HG03460 (cell line): ENCODE measurements around the gene DGKZ.
"Not testable (repeated sequence)": the region's sequence is repeated elsewhere in the genome, so short reads cannot be mapped to it uniquely, and the experiment has no call there.

Experiments
- ATAC-seq: cut with Tn5 transposase; IDR thresholded peaks from one replicate; pipeline ENCODE4 v1.9.1; 2021; ENCODE audit not compliant: unreplicated experiment

Gene DGKZ, protein sequence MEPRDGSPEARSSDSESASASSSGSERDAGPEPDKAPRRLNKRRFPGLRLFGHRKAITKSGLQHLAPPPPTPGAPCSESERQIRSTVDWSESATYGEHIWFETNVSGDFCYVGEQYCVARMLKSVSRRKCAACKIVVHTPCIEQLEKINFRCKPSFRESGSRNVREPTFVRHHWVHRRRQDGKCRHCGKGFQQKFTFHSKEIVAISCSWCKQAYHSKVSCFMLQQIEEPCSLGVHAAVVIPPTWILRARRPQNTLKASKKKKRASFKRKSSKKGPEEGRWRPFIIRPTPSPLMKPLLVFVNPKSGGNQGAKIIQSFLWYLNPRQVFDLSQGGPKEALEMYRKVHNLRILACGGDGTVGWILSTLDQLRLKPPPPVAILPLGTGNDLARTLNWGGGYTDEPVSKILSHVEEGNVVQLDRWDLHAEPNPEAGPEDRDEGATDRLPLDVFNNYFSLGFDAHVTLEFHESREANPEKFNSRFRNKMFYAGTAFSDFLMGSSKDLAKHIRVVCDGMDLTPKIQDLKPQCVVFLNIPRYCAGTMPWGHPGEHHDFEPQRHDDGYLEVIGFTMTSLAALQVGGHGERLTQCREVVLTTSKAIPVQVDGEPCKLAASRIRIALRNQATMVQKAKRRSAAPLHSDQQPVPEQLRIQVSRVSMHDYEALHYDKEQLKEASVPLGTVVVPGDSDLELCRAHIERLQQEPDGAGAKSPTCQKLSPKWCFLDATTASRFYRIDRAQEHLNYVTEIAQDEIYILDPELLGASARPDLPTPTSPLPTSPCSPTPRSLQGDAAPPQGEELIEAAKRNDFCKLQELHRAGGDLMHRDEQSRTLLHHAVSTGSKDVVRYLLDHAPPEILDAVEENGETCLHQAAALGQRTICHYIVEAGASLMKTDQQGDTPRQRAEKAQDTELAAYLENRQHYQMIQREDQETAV

DNA sequence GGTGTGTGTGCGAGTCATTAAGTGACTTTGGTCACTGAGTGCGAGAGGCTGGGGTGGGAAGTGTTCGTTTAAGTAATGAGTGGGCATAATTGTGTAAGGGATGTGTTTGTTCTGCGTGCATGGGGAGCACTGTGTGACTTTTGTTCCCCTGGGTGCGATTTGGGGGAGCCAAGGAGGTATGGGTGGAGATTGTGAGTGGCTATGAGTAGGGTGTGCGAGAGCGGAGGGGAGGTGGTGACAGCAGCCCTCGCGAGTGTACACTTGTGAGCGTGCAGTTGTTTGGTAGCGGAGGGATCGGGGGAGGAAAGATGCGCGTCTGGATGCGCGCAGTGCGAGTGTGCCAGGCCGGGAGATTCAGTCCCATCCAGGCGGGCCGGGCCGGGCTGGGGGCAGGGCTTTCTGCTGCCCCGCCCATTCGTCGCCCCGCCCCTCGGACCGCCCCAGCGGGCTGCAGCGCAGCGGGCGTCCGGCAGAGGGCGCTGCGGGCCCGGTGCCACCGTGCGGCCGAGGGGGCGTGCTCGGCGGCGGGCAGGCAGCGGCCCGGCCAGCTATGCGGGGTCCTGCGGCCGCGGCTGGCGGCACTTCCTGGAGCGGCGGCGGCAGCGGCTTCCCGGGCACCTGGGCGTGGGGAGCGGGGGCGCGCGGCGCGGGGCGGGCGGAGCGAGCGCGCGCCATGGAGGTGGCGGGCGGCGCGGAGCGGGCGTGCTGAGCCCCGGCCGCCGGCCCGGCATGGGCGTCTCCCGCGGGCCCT is at the start of gene DGKZ:
Gene DGKZ (plus strand): TSS at position 578 of the 751 bp plus-strand sequence. CDS start 197 bp downstream, outside the sequence.
- ATAC-seq, result peak; percentile 54

GRCh38 chr11:46298699-46299433 is 48.4 kb upstream of the DGKZ start:
- no peak for ATAC-seq

- no peak for ATAC-seq
These were observed 47.8 kb upstream of the DGKZ start for GRCh38 chr11:46299451-46299961.

DNA sequence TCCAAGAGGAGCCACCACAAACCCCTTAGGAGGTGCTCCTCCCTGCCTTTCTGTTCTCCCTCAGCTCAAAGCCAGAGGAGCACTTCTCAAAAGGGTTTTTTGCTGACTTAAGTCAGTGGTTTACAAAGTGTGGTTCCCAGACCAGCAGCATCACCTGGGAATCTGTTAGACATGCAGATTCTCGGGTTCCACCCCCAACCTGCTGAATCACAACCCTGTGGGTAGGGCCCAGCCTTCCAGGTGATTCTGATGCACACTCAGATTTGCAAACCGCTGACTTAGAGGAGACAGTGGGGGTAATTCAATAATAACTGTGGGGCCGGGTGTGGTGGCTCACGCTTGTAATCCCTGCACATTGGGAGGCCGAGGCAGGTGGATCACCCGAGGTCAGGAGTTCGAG is 47.0 kb upstream of the DGKZ start:
- no peak for ATAC-seq

DNA sequence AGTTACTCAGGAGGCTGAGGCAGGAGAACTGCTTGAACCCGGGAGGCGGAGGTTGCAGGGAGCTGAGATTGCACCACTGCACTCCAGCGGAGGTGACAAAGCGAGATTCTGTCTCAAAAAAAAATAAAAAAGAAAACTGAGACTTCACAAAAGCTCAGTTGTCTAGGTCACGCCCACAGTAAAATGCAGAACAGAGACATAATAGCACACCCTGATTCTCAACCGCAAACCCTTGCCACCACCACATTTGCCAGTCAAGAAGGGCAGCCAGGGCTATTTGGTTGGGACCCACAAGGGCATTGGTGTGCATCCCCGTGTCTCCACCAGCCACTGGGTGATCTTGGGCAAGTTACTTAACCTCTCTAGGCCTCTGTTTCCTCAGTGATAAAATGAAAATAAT is 44.4 kb upstream of the DGKZ start:
- peak; percentile 89 for ATAC-seq

GRCh38 chr11:46304036-46304435 is 43.2 kb upstream of the DGKZ start:
- not testable (repeated sequence) for ATAC-seq

GRCh38 chr11:46304605-46305179 is 42.6 kb upstream of the DGKZ start:
- no peak for ATAC-seq

DNA sequence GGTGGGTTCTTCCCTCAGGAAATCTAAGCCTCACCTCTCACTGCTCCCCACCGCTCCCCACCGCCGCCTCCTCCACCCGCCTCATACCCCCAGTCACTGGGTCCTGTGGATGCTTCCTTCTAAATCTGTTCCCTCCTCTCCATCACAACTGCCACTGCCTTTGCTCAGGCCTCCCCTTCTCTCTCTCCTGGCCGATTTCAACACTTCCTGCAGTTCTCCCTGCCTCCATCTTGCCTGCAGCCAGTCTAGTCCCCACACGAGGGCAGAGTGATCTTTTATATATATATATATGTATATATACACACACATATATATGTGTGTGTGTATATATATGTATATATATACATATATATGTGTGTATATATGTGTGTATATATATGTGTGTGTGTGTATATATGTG is 42.0 kb upstream of the DGKZ start:
- ATAC-seq, result no peak

GRCh38 chr11:46306296-46306853 is 40.9 kb upstream of the DGKZ start:
- no peak for ATAC-seq

- no peak for ATAC-seq
These were observed 39.9 kb upstream of the DGKZ start for GRCh38 chr11:46307369-46307768.

- no peak for ATAC-seq
These were observed 39.4 kb upstream of the DGKZ start for GRCh38 chr11:46307785-46308341.

DNA sequence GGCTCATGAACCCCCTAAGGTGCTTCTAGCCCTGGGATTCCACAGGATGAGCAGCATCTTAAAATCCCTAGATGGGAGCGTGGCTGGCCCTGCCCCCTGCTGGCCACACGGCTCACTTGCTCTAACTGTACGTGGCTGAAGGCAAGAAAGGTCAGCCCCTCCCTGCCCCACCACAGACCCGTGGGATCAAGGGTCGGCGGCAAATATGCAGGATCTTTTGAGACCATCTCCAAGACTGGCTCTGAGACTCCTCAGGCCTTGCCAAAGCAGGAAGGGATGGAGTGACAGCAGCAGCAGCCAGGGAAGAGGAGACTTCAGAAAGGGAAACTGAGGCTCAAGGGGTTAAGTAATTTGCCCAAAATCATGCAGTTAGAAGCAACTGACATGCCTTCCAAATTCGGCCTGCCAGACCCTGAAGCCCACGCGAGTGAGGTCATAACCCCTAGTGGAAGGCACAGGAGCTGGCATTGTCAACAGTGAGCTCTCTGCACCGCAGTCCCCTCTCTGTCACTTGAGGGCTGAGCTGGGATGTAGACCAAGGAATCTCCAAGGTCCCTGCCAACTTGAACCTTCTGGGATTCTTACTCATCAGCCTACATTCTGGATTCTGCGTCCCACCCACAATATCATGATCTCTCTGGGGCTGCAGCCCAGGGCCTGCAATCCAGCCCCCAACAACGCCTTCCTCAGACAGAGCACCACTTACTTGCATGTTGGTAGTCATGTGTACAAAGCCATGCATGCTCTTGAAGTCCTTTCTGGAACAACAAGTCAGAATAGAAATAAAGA is 38.4 kb upstream of the DGKZ start:
- ATAC-seq, result no peak

DNA sequence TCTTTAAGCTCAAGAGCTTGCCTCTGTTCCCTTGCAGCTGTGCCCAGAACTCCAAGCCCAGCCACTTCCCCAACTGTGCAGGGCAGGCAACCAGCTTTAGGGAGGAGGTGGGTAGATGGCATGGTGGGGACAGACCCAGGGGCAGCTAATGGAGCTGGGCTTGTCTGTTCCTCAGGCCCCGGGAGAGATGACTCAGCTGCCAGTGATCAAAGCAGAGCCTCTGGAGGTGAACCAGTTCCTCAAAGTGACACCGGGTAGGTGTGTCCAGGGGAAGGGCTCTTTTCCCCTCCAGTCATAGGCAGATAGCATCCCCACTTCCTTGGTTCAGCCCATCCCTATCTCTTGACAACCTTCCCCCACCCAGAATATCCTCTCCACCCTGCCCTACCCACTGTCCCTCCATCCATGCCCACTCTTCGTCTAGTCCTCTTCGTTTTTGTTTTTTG is 37.4 kb upstream of the DGKZ start:
- peak; percentile 56 for ATAC-seq

DNA sequence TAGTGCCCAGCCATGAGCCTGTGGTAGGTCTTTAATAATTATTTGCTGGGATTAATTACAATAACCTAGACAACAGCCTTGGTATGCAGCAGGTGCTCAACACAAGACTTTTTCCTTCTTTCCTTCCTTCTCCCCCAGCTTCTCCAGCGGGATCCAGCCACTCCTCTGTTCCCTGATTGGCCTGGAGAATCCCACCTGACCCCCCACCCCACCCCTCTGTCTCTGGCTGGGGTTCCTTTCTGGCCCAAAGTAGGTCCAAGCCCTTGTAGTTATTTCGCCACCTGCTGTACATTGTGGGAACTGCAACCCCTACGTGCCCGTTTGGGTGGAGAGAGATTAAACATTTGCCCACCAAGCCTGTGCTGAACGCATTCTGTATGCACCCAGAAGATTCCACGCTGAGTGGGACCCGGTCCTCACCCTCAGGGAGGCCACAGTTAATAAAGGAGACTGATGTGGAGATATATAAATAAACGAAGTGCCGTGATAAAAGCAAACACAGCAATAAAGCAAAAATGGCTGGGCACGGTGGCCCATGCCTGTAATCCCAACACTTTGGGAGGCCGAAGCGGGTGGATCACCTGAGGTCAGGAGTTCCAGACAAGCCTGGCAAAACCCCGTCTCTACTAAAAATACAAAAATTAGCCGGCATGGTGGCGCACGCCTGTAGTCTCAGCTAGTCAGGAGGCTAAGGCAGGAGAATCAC is 32.1 kb upstream of the DGKZ start:
- ATAC-seq, result no peak

- no peak for ATAC-seq
These were observed 31.3 kb upstream of the DGKZ start for GRCh38 chr11:46315783-46316563.

- ATAC-seq, result no peak
These were observed 28.2 kb upstream of the DGKZ start for GRCh38 chr11:46319074-46319453.

DNA sequence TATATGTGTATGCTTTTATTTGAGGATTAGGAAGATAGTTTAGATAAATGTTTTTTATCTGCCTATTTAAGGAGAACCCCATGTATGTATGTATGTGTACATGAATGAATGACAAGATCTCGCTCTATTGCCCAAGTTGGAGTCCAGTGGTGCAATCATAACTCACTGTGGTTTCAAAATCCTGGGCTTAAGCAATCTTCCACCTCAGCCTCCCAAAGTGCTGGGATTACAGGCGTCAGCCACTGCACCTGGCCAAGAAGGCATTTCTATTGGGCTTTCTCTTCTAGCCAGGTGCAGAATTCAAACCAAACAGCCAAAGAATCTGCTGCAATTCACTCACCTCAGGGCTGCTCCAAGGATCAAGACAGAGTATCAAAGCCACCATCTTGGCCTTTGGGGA is 25.5 kb upstream of the DGKZ start:
- ATAC-seq, result no peak
